Upper lobe of left lung (tissue), 4 donors: ENCODE data around the gene ZDHHC14.

Experiments
- EP300 ChIP-seq, 4 donors: sonication (generic); formaldehyde crosslinking; IDR thresholded peaks; one replicate each; pipeline ENCODE4 v1.5.1; 2017; ENCODE audit warnings: antibody characterized with exemption in 4 of 4, control low read depth in 2 of 4
- POLR2A ChIP-seq, 4 donors: fragments of 450-650 bp; IDR thresholded peaks; one replicate each; pipeline ENCODE4 v1.5.1; 2016 to 2017; ENCODE audit warnings: antibody characterized with exemption in 4 of 4, mild to moderate bottlenecking in 2 of 4
- POLR2AphosphoS5 ChIP-seq, 2 donors: sonication (generic); formaldehyde crosslinking; IDR thresholded peaks; one replicate each; pipeline ENCODE4 v1.5.1; 2017; ENCODE audit warnings: antibody characterized with exemption in 2 of 2
- TF ChIP-seq, protein P1 (sequence below), 6 experiments: fragments of 450-650 bp in 4 of 6; fragments of 200-600 bp in 2 of 6; sonication (generic) in 2 of 6; IDR thresholded peaks; one replicate each; pipeline ENCODE4 v1.5.1; 2016 to 2019; ENCODE audit warnings: antibody characterized with exemption in 6 of 6

DNA sequence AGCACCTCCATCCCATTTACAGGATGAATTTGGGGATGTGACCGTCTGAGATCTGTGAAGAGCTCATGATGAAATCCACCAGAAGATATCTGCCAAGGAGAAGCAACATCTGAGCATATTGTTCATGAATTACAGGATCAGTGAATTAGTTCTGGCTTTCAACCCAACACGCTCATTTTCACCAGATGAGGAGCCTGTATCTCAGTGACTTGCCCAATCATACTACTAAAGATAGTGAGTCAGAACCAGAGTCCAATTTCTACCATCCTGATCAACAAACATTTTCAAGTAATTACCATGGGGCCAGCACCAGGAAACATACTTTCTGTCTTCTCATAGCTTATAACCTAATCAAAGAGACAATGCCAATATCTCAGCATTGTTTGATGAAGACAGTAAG lies 116.6 kb downstream of the ZDHHC14 start:
- TF ChIP-seq, protein P1, sequence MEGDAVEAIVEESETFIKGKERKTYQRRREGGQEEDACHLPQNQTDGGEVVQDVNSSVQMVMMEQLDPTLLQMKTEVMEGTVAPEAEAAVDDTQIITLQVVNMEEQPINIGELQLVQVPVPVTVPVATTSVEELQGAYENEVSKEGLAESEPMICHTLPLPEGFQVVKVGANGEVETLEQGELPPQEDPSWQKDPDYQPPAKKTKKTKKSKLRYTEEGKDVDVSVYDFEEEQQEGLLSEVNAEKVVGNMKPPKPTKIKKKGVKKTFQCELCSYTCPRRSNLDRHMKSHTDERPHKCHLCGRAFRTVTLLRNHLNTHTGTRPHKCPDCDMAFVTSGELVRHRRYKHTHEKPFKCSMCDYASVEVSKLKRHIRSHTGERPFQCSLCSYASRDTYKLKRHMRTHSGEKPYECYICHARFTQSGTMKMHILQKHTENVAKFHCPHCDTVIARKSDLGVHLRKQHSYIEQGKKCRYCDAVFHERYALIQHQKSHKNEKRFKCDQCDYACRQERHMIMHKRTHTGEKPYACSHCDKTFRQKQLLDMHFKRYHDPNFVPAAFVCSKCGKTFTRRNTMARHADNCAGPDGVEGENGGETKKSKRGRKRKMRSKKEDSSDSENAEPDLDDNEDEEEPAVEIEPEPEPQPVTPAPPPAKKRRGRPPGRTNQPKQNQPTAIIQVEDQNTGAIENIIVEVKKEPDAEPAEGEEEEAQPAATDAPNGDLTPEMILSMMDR (IDR thresholded peaks at IDR 0.05) = no peak
- TF ChIP-seq POLR2AphosphoS5 (IDR thresholded peaks at IDR 0.05) = no peak
- no peak for TF ChIP-seq POLR2A (IDR thresholded peaks at IDR 0.05)
- no peak for TF ChIP-seq EP300 (IDR thresholded peaks at IDR 0.05)
